ENCODE data around the gene UCK1. TPM values are rescaled to one million over a fixed set of nuclear protein-coding genes. Genes with fewer than 3 reads are reported as not detected.
A peak's percentile ranks its signal among the peaks of the same experiment; 100 is the strongest.

UCK1 gene
- total and polyA plus RNA-seq, 2 of the 4 experiments (the other 2 are of a cell fraction): 17.9 to 21.4 TPM

DNA sequence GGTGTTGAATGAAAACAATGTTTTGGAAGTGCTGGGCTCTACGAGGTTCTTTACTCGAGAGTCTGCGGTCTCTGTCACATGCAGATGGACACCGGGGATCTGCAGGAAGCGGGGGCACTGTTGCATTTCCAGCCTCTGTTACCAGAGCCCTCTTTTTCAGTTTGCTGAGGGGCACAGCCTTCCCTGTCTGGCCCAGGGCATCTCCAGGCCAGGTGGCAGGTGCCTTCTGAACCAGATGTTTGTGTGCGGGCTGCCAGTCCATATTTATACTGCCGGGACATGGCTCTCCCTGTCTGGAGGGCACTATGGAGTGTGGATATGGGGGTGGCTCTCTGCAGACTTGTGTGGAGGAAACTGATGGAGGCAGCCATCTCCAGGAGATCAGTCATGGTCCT is 47.0 kb downstream of the UCK1 start:
- no peak for DNase-seq
- Histone ChIP-seq H4K5ac (ENCODE audit: low read depth, low read length) (no peak overlapping the region), H3K27ac (ENCODE audit: insufficient read depth, low read length) (no peak overlapping the region), H2BK120ac (ENCODE audit: low read depth, low read length) (no peak overlapping the region), H4K91ac (ENCODE audit: insufficient read depth, low read depth, low read length) (no peak overlapping the region), H3K9ac (ENCODE audit: low read depth, low read length) (no peak overlapping the region), H3K36me3 (ENCODE audit: control insufficient read depth, insufficient read depth, low read length) (peaks cover 90% of the 10 kb centered on the region), H3K79me1 (ENCODE audit: low read depth in 1 of 2, low read length in 2 of 2) (peaks cover 37 to 57% of the 10 kb centered on the region in 2 experiments), H3K4me1 (ENCODE audit: control insufficient read depth, insufficient read depth, low read length) (no peaks in the 10 kb centered on the region), H3K14ac (replicated peaks; ENCODE audit: low read depth, low read length) (no peak overlapping the region), H2BK20ac (ENCODE audit: low read depth, low read length) (no peak overlapping the region), H2AFZ (replicated peaks; ENCODE audit: low read length, poor library complexity) (no peak overlapping the region), H3K18ac (ENCODE audit: low read depth, low read length) (no peak overlapping the region), H3K23ac (ENCODE audit: low read depth, low read length) (no peak overlapping the region), H3K27me3 (ENCODE audit: control insufficient read depth, insufficient read depth, low read length) (no peaks in the 10 kb centered on the region), H3K4ac (ENCODE audit: low read depth, low read length) (no peak overlapping the region), H3K9me1 (ENCODE audit: insufficient read depth, low read length) (no peaks in the 10 kb centered on the region), H3K4me3 (ENCODE audit: insufficient read depth, low read depth, low read length) (no peak overlapping the region), H2BK5ac (ENCODE audit: low read depth, low read length, poor library complexity, severe bottlenecking) (no peak overlapping the region), H2AK9ac (replicated peaks; ENCODE audit: low read depth, low read length, poor library complexity) (peak overlapping the region; percentile 48), H3K9me3 (ENCODE audit: control insufficient read depth, insufficient read depth, low read length) (no peaks in the 10 kb centered on the region), H3K56ac (ENCODE audit: extremely low read depth, insufficient read depth, low read length) (no peak overlapping the region), H3K4me2 (ENCODE audit: low read depth, low read length) (no peak overlapping the region), H4K8ac (ENCODE audit: low read depth in 2 of 2, low read length in 2 of 2) (no peak overlapping the region), H2BK15ac (ENCODE audit: low read depth, low read length) (no peak overlapping the region), H2AK5ac (ENCODE audit: low read depth, low read length) (no peak overlapping the region), H4K20me1 (ENCODE audit: insufficient read depth, low read length) (peaks cover 23% of the 10 kb centered on the region; the same call in 1 of the 2 replicates)
- no peak for TF ChIP-seq CTCF (conservative IDR thresholded peaks at IDR 0.05; ENCODE audit: low read depth, low read length)
- no peak for TF ChIP-seq CEBPB (IDR thresholded peaks at IDR 0.05; ENCODE audit: low read depth, low read length)
- TF ChIP-seq ELK1 (IDR thresholded peaks at IDR 0.05; ENCODE audit: borderline replicate concordance, low read depth, low read length): no peak
- TF ChIP-seq MXI1 (IDR thresholded peaks at IDR 0.05; ENCODE audit: borderline replicate concordance, low read depth, low read length): no peak
- no peak for TF ChIP-seq USF2 (IDR thresholded peaks at IDR 0.05; ENCODE audit: low read depth, low read length)
- TF ChIP-seq RFX5 (IDR thresholded peaks at IDR 0.05; ENCODE audit: low read depth, low read length): no peak
- no peak for TF ChIP-seq RAD21 (IDR thresholded peaks at IDR 0.05; ENCODE audit: low read length)
- no peak for TF ChIP-seq MAFK (IDR thresholded peaks at IDR 0.05; ENCODE audit: low read depth, low read length)
- TF ChIP-seq MAZ (IDR thresholded peaks at IDR 0.05; ENCODE audit: borderline replicate concordance, low read depth, low read length): no peak
- TF ChIP-seq SMC3 (IDR thresholded peaks at IDR 0.05; ENCODE audit: low read depth, low read length): no peak
- TF ChIP-seq NFE2L2 (IDR thresholded peaks at IDR 0.05; ENCODE audit: low read depth, low read length): no peak
- TF ChIP-seq BHLHE40 (IDR thresholded peaks at IDR 0.05; ENCODE audit: low read depth, low read length): no peak
- TF ChIP-seq CHD1 (IDR thresholded peaks at IDR 0.05; ENCODE audit: low read depth, low read length): no peak
- no peak for TF ChIP-seq FOS (IDR thresholded peaks at IDR 0.05; ENCODE audit: low read depth, low read length)
- TF ChIP-seq RCOR1 (IDR thresholded peaks at IDR 0.05; ENCODE audit: insufficient replicate concordance, low read length): no peak
- TF ChIP-seq POLR2A (IDR thresholded peaks at IDR 0.05; ENCODE audit: low read depth, low read length): no peak
- POLR2A ChIA-PET (ENCODE audit: unreplicated experiment): no interaction called here
- ATAC-seq (ENCODE audit: low read depth): no peak
- BruUV-seq (replicated peaks): no TSS peak
- in situ Hi-C loops (cut with MboI; ENCODE audit: low sequenced_read_pairs): no loop called here
- dilution Hi-C loops (cut with HindIII; ENCODE audit: low sequenced_read_pairs, unreplicated experiment): no loop called here
- CTCF ChIA-PET: no interaction called here
- intact Hi-C loops (cut with micrococcal nuclease): no loop called here
- 100% methylated on average over 4 of the region's 7 CpGs; no CpG with 5 or more reads in 1 of the 2 experiments for WGBS, 2 experiments (ENCODE audit: extremely low coverage in 2 of 2, insufficient read length in 1 of 2)
